Forelimb muscle (tissue), 1 donor: ENCODE data around the gene SMOC1. TPM values are rescaled to one million over a fixed set of nuclear protein-coding genes. Genes with fewer than 3 reads are reported as not detected.

Source experiments
- DNase-seq: peaks from one replicate; pipeline ENCODE4 v3.0.0-alpha.2; 2013; ENCODE audit warnings: low read depth
- polyA plus RNA-seq: library from polyadenylated mRNA; unstranded; fragments of 120-200 nt; gene quantifications from one replicate; pipeline ENCODE4 v1.2.1, GENCODE V29; 2013; ENCODE audit not compliant: insufficient read length

The SMOC1 gene
- polyA plus RNA-seq, 1 donor, result 5.1 TPM

DNA sequence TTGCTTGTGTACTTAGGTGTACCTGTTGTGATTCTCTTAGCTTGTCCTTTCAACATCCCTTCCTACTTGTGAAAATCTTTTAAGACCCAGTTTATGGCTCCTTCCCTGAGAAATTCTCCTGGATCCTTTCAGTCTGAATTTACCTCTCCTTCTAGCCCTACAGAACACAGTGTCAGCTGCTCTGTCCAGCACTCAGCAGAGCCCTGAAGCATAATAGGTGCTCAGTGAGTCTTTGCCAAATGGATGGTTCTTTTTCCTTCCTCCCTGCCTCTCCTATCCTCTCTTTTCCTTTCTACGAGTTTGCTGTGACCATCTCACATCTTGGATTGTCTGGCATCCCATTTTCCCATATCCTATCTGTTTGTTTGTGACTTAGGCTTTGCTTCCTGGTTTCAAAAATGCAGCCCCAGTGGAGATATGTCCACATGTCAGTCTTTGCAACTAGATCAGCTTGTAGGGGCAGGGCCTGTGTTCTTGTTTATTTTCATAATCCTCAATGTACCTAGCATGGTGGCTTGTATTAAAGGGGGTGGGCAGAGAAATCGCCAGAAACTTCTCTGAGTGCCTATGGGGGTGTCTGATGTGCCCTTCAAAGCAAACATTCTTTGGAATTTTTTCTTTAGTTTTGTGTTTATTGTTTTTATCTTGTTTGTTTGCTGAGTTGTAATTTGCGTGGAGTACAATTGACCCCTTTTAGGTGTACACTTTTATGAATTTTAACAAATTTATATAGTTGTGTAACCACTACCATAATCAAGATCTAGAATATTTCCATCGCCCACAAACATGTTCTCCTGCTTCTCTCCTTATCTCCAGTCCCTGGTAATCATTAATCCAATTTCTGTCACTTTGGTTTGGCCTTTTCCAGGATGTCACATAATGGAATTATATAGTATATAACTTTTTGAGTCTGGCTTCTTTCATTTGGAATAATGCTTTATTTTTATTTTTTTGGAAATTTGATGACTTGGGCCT, 62.8 kb downstream of the SMOC1 start:
- DNase-seq, result no peak

DNA sequence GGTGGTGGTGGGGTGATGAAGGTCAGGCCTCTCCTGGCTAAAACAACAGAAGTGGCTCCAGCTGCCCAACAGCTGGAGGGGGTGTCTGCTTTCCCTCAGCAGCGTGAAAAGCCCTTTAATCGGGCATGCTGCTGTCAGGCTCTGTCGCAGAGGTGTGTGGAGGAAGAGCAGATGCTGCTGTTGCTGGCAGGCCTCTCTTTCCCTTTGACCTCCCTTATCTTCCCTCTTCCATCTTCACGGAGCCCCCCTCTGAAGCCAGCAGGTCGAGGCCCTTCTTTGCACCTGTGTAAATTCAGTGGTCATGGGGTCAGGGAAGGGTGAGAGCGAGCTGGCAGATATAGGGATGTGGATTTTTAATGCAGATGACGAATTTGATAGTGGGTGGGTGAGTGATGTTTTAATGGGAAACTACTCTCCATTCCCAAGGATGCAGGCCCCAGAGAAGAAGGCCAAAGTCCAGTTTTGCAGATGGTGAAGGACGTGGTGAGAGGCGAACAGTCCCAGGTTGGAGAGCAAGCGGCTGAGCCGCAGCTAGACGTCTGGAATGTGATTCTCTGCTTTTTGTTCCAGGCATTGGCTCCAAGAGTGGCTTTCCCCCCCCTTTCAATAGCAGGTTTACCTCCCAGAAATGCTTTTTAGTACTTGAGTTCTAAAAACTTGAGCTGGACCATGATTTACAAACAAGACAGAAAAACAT, 64.0 kb downstream of the SMOC1 start:
- DNase-seq, result no peak

DNA sequence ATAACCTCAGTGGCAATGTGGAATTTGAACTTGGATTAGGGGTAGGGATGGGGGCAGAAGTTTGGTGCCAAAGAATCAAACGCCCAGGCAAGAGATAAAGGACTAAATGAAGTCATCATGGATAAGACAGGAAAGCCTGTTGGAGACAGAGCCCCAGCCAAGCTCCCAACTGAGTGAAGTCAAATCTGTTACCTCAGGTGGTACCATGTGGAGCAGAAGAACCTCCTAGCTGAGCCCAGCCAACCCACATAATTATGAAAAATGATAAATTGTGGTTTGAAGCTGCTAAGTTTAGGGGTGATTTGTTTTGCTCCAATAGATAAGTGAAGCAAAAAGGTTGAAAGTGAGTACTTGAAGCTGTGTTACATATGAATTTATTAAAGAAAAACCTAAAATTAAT, 66.1 kb downstream of the SMOC1 start:
- no peak for DNase-seq

DNA sequence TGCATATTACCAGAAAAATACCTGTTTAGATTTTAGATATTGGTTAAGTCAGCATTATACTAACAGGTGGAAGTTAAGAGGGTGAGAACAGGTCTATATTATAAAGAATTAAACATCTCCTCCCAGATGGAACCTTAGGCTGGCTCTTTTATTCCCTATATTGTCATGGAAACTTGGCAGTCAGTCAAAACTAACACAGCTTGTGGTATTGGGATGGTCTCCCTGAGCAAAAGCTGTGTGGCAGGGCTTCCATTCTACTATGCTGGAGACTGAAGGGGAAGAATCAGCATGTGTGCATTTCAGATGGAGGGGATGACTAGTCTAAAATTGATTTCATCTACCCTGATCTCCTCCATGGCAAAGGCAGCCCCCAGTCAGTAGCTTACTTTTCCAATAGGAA, 66.7 kb downstream of the SMOC1 start:
- DNase-seq, result no peak

DNA sequence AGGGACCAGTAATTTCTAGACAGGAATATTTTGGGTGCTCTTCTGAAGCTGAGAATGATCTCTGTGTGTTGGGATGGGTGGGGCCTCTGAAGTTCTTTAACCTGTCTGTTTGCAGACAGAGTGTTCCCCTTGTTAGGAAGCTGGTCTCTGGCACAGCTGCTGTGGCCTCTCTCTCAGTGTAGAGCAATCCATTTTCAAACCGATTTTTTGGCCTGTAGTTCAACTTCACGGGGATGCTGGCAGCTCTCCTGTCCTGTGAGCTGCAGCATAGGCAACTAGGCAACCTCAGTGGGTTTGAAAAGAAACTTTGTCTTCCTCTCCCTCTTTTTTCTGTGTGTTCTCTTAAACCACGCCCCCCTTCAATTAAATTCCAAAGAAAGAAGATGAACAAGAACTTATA, 69.1 kb downstream of the SMOC1 start:
- DNase-seq, result no peak

DNA sequence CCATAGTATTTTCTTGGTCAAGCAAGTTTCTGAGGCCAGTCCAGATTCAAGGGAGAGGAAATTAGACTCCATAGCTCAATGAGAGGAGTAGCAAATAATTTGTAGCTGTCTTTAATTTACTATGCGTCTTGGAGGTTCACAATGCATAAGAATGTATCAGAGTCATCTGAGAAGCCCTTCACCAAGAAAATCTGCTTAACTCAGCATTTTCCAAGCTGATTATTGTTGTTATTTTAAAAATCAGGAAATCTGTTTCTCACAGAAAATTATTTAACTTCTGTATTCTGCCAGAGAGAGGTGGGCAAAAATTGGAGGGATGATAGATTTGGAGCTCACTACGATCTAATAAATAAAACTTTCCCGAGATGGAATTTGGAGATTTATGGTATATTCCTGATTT, 72.0 kb downstream of the SMOC1 start:
- DNase-seq, result no peak

DNA sequence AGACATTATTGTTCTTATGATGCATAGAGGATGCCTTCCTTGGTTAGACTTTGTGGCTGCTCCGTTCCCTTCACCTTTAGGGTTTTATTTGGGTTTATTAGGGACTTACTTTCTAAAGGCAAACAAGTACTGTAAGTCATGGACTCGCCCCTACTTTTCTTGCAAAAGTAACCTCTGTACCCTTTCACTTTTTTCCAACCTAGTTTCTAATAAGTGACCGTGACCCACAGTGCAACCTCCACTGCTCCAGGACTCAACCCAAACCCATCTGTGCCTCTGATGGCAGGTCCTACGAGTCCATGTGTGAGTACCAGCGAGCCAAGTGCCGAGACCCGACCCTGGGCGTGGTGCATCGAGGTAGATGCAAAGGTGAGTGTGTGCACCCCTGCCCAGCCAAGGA, 72.7 kb downstream of the SMOC1 start:
- DNase-seq, result no peak

DNA sequence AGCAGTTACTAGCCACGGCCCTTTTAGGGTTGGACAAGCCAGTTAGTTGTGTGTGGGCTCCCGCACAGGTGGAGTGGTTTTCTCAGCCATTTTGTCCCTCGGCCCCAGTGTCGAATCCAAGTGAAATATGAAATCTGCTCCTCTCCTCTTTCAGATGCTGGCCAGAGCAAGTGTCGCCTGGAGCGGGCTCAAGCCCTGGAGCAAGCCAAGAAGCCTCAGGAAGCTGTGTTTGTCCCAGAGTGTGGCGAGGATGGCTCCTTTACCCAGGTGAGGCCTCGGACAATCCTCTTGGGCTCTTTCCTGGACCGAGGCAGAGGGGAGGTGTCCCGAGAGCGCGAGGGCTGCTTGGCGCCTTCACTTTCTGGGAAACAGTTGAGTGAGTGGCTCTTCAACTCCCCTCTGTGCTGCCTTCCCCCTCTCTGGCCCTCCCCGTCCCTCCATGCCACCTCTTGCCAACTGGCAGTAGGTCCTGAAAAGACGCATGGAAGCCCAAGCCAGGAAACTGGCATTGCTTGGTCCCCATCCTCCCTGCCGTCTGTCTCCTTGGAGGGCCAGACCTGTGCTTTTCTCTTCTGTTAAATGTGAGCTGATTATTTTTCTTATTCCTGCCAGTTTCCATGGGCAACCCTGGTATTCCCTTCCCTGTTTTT, 74.2 kb downstream of the SMOC1 start:
- DNase-seq, result no peak

DNA sequence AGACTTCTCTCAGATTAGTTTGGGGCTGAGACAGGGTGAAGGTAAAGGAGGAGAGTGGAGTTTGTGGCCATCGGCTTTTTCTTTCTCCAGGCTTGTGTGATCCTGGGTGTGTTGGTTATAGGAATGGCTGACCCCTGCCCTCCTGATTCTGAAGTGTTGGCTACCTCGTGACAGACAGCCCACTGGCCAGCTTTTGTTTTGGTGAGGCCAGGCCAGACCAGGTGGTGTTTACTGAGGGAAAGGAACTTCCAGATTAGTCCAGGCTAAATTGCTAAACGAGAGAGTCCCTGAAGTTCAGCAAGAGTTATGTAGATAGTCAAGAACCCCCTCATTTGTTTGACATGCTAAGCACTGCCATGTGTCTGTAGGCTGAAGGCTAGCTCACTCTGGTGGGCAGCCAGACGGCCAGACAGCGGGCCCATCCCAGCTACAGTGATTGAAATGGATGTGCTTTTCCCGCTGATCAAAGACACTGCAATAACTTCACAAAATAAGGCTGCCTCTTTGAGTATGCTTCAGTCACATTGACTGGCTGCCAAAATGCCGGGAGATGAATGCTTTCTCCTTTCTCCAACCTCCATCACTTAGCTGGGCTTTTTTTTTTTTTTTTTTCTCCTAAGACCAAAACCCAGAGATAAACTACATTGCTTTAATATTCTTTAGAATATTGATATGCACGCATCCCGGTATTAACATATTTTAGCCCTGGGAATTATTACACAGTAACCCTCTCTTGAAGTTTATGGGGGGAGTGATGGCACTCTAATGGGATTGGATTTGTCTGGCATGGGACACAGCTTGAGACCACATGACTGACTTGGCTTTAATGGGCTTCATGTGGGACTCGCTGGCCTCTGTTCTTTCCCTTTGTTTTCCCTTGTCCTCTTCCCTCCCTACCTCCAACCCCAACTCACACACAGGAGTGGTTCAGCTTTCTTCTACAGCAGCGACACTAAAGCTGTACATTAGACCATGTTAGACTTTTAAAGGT, 76.9 kb downstream of the SMOC1 start:
- no peak for DNase-seq

DNA sequence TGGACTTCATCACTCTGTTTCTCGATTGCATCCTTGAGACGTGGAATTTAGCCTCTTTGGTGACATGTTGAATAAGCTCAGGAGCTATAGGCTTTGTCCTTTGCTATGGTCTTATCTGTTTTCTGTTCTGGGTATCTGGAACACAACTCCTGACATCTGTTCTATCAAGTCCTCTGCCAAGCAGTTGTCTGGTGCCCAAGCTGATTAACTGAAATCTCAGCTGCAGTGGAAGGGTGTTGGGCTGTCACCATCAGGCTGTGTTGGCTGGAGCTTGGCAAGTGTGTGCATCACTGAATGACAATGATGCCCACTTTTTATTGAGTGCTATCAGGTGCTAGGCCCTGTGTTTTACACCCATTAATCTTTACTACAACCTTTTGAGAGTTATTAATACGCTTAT, 77.8 kb downstream of the SMOC1 start:
- DNase-seq, result no peak

DNA sequence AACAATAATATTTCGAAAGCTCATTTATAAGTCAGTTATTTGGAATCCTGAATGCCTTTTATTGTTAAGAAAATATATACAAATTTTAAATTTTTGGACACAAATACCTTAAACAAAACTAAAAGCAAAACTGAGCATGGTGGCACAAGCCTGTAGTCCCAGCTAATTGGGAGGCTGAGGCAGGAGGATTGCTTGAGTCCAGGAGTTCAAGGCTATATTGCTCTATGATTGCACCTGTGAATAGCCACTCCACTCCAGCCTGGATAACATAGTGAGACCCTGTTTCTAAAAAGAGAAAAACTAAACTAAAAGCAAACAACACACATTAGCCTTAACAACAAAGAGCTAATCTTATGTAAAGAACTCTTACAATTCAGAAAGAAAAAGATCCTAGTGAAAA, 78.8 kb downstream of the SMOC1 start:
- no peak for DNase-seq

DNA sequence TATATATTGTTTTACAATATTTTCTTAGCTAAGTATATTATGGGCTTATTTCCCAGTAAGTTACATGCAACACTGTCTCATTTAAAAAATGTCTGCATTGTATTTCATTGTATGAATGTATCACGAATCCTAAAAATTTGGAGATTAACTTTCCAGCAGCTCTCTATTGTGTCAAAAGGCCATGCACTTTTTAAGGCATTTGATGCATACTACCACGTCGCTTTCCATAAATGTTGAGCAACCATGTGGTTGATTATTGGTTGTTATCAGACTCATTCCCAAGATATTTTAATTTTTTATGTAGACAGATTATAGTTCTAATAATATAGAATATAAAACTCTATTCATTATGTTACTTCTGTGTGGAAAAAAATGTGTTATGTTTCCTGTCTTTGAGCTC, 79.9 kb downstream of the SMOC1 start:
- DNase-seq, result no peak

DNA sequence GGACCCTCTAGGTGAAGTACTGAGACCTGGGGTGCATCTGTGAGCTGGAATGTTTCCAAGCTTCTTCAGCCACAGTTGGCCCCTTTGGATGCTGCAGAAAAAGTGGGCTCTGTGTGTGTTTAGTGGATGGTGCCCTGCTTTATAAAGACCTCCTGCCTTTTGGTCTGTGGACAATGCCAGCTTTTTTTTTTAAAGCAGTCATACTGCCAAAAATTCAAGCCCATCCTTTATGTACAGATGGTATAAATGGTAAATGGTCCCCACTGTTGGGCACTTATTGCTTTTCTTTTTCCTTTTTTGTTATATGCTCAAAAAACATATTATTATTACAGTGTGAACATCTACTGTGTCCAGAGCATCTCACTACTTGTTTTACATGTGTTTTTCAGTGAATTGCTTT, 81.1 kb downstream of the SMOC1 start:
- DNase-seq, result no peak

DNA sequence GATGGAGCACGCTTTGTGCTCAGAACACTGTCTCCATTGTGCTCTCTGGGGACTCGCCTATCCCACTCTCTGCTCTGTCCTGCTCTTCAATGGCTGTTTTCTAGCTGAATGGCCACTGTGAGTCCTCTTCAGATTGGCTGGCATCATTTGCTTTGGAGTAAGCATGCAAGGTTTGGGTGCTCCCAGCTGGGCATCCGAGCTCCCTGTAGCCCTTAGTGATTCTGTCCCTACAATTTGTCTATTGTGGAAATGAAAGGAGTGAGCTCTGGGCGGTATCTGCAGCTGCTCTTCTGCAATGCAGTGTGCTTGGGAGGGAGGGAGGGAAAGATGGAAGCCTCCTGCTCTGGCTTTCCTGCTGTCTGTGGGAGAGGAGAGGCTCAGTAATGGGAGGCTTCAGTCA, 84.8 kb downstream of the SMOC1 start:
- DNase-seq, result no peak

DNA sequence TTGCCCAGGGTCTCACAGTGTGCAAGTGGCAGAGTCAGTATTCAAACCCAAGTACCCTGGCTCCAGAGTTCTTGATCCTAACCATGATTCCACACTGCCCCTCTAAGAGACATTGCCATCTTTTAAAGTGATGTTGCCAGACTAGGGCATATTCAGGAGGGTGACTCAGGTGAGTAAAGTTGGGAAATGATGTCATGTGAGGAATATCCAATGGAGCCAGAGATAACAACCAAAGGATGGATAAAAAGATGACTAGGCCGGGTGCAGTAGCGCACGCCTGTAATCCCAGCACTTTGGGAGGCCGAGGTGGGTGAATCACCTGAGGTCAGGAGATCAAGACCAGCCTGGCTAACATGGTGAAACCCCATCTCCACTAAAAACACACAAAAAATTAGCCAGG, 85.6 kb downstream of the SMOC1 start:
- DNase-seq, result no peak

DNA sequence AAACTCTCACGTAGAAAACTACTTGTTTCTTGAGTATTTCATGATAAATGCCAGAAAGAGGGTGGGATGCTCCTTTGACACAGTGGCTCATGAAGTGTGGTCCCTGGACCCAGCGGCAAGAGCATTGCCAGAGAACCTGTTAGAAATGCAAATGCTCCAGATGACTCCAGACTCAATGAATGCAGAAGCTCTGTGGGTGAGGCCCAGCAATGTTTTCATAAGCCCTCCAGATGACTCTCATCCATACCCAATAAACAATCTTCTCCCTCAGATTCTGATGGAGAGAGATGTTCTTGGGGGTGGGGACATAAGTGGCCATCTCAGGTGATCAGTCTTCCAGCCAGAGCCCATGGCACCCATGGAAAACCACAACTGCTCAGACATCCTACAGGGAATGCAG, 88.9 kb downstream of the SMOC1 start:
- no peak for DNase-seq

DNA sequence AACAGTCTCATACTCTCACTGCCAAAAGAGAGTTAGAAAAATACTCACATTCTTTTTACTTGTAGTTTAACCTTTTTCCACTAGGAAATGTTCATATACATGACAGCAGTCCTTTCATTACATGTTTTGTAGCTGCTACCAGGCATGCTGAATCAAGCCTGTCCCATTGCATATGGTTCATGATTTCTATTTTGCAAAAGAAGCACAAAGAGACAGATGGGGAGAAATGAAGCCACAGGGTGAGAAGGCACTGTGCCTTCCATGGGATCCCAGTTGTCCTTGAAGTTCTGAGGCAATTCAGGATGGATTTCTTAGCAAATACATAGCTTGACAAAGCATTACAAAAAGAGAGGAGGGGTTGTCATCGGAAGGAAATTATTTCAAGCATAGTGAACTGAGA, 89.5 kb downstream of the SMOC1 start:
- no peak for DNase-seq

DNA sequence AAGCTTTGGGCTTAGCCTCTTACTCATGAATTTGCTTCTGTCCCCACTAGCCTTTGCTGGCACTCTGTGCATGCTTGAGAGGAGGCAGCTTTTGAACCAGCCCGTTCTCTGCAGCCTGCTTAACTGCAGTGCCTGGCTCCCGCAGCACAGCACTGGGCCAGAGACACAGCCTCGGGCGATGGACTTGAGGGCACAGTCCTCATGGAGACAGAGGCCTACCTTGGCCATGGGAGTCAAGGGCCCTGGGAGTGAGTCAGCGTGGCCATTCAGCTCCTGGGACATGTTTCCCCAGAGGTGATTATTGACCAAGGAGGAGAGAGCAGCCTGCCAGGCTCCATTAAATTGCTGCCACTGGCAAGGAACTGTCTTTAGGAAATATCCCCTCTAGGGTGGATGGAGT, 93.5 kb downstream of the SMOC1 start:
- DNase-seq, result no peak

DNA sequence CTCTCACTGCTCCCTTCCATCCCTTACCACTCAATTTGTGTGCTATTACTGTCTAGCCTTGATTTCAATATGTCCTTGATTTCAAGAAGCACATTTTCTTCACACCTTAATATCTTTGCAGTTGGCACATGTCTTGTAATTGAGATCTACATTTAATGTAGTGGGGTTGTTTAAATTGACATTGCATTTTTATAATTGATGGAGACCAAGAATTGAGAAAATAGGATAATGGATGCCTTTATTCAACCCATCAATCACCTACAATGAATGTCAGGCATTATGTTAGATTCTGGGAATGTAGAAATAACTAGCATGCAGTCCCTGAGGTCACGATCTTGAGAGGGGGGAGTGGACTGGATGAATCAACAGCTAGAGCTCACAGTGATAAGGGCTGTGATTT, 94.6 kb downstream of the SMOC1 start:
- DNase-seq, result no peak

DNA sequence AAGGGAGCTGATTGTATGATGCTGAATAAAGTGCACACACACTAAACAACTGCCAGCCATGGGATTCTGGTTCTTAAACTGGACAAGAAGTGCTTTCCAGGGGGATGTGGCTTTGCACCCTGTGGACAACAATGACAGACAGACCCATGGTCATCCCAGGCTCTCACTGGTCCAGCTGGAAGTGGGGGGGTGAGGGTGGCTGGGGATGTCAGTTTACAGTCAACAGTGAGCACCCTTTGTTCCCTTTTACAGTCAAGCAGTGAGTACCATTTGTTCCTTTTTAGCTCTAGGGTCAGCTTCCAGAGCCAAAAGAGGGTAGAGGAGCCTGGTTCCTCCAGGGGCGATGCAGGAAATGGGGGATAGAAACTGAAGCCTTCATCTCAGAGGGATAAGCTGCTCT, 100.7 kb downstream of the SMOC1 start:
- DNase-seq, result no peak
